IMR-90 (cell line): Measurements from ENCODE around the gene IQSEC1. TPM values are rescaled to one million over a fixed set of nuclear protein-coding genes. Genes with fewer than 3 reads are reported as not detected.

Experiments used
- ATAC-seq: fragments of 200-7000 bp; cut with Tn5 transposase; 2 replicates; pipeline ENCODE4 v1.9.1; 2020; ENCODE audit warnings: low read depth, mild to moderate bottlenecking, moderate library complexity
- BruUV-seq: library from RNA; stranded (reverse); fragments of 400-500 nt; replicated peaks from 2 replicates; lab custom pipeline; 2021; lab: Mats Ljungman, UMichigan
- CTCF ChIA-PET: fragments of 300-600 bp; formaldehyde crosslinking; extraction: SDS; loops from one replicate; lab custom pipeline; 2021; ENCODE audit warnings: antibody characterized with exemption; lab: Yijun Ruan, JAX
- POLR2A ChIA-PET: fragments of 300-600 bp; sonication (Branson Sonifier 250); formaldehyde crosslinking; loops from one replicate; lab custom pipeline; 2022; ENCODE audit warnings: antibody characterized with exemption; ENCODE audit not compliant: unreplicated experiment; lab: Charles Lee
- DNase-seq: peaks from one replicate; pipeline ENCODE4 v3.0.0; 2013
- H2AFZ ChIP-seq: replicated peaks from 2 replicates; pipeline ENCODE3; 2013; ENCODE audit warnings: low read length, mild to moderate bottlenecking; ENCODE audit not compliant: poor library complexity
- H2AK5ac ChIP-seq: 2 replicates; pipeline ENCODE4 v1.6.1; 2013; ENCODE audit warnings: low read depth, low read length, inconsistent platforms
- H2AK9ac ChIP-seq: replicated peaks from 2 replicates; pipeline ENCODE3; 2013; ENCODE audit warnings: mild to moderate bottlenecking, low read depth, low read length, moderate library complexity; ENCODE audit not compliant: poor library complexity
- H2BK120ac ChIP-seq: 2 replicates; pipeline ENCODE4 v1.6.1; 2013; ENCODE audit warnings: low read depth, low read length, inconsistent platforms
- H2BK15ac ChIP-seq: 3 replicates; pipeline ENCODE4 v1.6.1; 2013; ENCODE audit warnings: low read depth, low read length, inconsistent platforms
- H2BK20ac ChIP-seq: 2 replicates; pipeline ENCODE4 v1.6.1; 2013; ENCODE audit warnings: low read depth, mild to moderate bottlenecking, inconsistent platforms, low read length, moderate library complexity
- H2BK5ac ChIP-seq: 2 replicates; pipeline ENCODE4 v1.6.1; 2013; ENCODE audit warnings: mild to moderate bottlenecking, low read depth, low read length, inconsistent platforms; ENCODE audit not compliant: poor library complexity, severe bottlenecking
- H3K14ac ChIP-seq: replicated peaks from 2 replicates; pipeline ENCODE4 v1.6.1; 2013; ENCODE audit warnings: low read depth, low read length, inconsistent platforms
- H3K18ac ChIP-seq: 2 replicates; pipeline ENCODE4 v1.6.1; 2013; ENCODE audit warnings: low read depth, low read length, control low read depth
- H3K23ac ChIP-seq: 2 replicates; pipeline ENCODE4 v1.6.1; 2013; ENCODE audit warnings: low read depth, low read length, inconsistent platforms
- H3K27ac ChIP-seq: 2 replicates; pipeline ENCODE4 v1.5.1; 2013; ENCODE audit warnings: mild to moderate bottlenecking, control low read depth, low read length; ENCODE audit not compliant: insufficient read depth
- H3K27me3 ChIP-seq: 2 replicates; pipeline ENCODE4 v1.6.1; 2013; ENCODE audit warnings: low read length; ENCODE audit not compliant: control insufficient read depth, insufficient read depth
- H3K36me3 ChIP-seq: 2 replicates; pipeline ENCODE4 v1.6.1; 2013; ENCODE audit warnings: low read length, mixed read lengths; ENCODE audit not compliant: control insufficient read depth, insufficient read depth
- H3K4ac ChIP-seq: 2 replicates; pipeline ENCODE4 v1.6.1; 2013; ENCODE audit warnings: low read depth, low read length, inconsistent platforms
- H3K4me1 ChIP-seq: 2 replicates; pipeline ENCODE4 v1.6.1; 2013; ENCODE audit warnings: low read length, mixed read lengths; ENCODE audit not compliant: control insufficient read depth, insufficient read depth
- H3K4me2 ChIP-seq: 2 replicates; pipeline ENCODE4 v1.6.1; 2013; ENCODE audit warnings: low read depth, mild to moderate bottlenecking, control low read depth, low read length, moderate library complexity
- H3K4me3 ChIP-seq: 2 replicates; pipeline ENCODE4 v1.5.1; 2013; ENCODE audit warnings: low read depth, mild to moderate bottlenecking, control low read depth, low read length, moderate library complexity; ENCODE audit not compliant: insufficient read depth
- H3K56ac ChIP-seq: 2 replicates; pipeline ENCODE4 v1.6.1; 2013; ENCODE audit warnings: low read length, inconsistent platforms; ENCODE audit not compliant: insufficient read depth; ENCODE audit errors: extremely low read depth
- H3K79me1 ChIP-seq, 2 experiments: 2 replicates each; pipeline ENCODE4 v1.6.1; 2013; ENCODE audit warnings: low read length in 2 of 2, inconsistent platforms in 1 of 2, low read depth in 1 of 2
- H3K9ac ChIP-seq: 2 replicates; pipeline ENCODE4 v1.6.1; 2013; ENCODE audit warnings: low read depth, low read length, control low read depth
- H3K9me1 ChIP-seq: 2 replicates; pipeline ENCODE4 v1.6.1; 2013; ENCODE audit warnings: low read length, inconsistent platforms; ENCODE audit not compliant: insufficient read depth
- H3K9me3 ChIP-seq: 2 replicates; pipeline ENCODE4 v1.6.1; 2013; ENCODE audit warnings: low read length; ENCODE audit not compliant: control insufficient read depth, insufficient read depth
- H4K20me1 ChIP-seq: 2 replicates; pipeline ENCODE4 v1.6.1; 2013; ENCODE audit warnings: low read length, inconsistent platforms; ENCODE audit not compliant: insufficient read depth
- H4K5ac ChIP-seq: 2 replicates; pipeline ENCODE4 v1.6.1; 2013; ENCODE audit warnings: mild to moderate bottlenecking, low read depth, low read length, control low read depth
- H4K8ac ChIP-seq, 2 experiments: 2 replicates each; pipeline ENCODE4 v1.6.1; 2013; ENCODE audit warnings: low read depth in 2 of 2, low read length in 2 of 2, control low read depth in 1 of 2, inconsistent platforms in 1 of 2
- H4K91ac ChIP-seq: 2 replicates; pipeline ENCODE4 v1.6.1; 2013; ENCODE audit warnings: low read depth, low read length, inconsistent platforms; ENCODE audit not compliant: insufficient read depth
- BHLHE40 ChIP-seq: fragments of 150-350 bp; IDR thresholded peaks from 2 replicates; pipeline ENCODE4 v1.6.1; 2016; ENCODE audit warnings: mild to moderate bottlenecking, low read depth, low read length
- CEBPB ChIP-seq: IDR thresholded peaks from 2 replicates; pipeline ENCODE4 v1.6.1; 2012; ENCODE audit warnings: low read depth, low read length, improper control_type of control experiment
- CHD1 ChIP-seq: IDR thresholded peaks from 2 replicates; pipeline ENCODE4 v1.6.1; 2012; ENCODE audit warnings: low read depth, low read length, improper control_type of control experiment
- MAFK ChIP-seq: IDR thresholded peaks from 2 replicates; pipeline ENCODE4 v1.6.1; 2012; ENCODE audit warnings: low read depth, low read length, improper control_type of control experiment
- MAZ ChIP-seq: IDR thresholded peaks from 2 replicates; pipeline ENCODE4 v1.6.1; 2012; ENCODE audit warnings: low read depth, mild to moderate bottlenecking, low read length, improper control_type of control experiment, moderate library complexity, borderline replicate concordance
- NFE2L2 ChIP-seq: fragments of 150-350 bp; IDR thresholded peaks from 2 replicates; pipeline ENCODE4 v1.6.1; 2016; ENCODE audit warnings: low read depth, mild to moderate bottlenecking, low read length
- RCOR1 ChIP-seq: IDR thresholded peaks from 2 replicates; pipeline ENCODE4 v1.6.1; 2012; ENCODE audit warnings: mild to moderate bottlenecking, low read length, improper control_type of control experiment; ENCODE audit not compliant: insufficient replicate concordance
- RFX5 ChIP-seq: IDR thresholded peaks from 2 replicates; pipeline ENCODE4 v1.8.0; 2012; ENCODE audit warnings: low read depth, mild to moderate bottlenecking, low read length, moderate library complexity
- SMC3 ChIP-seq: fragments of 150-350 bp; IDR thresholded peaks from 2 replicates; pipeline ENCODE4 v1.6.1; 2016; ENCODE audit warnings: low read depth, mild to moderate bottlenecking, antibody characterized with exemption, low read length, moderate library complexity
- WGBS, 2 experiments: methylation state at CpG; one replicate each; pipeline versions ENCODE4 v1.1.5 to v1.1.7; 2013; ENCODE audit warnings: missing lambda C conversion rate in 2 of 2; ENCODE audit not compliant: insufficient read length in 1 of 2; ENCODE audit errors: extremely low coverage in 2 of 2; 5-methylcytosine and 5-hydroxymethylcytosine counted together
- dilution Hi-C: fragments of 300-500 bp; cut with HindIII; formaldehyde crosslinking; loops from one replicate; pipeline ENCODE4 v1.14.3; 2018; ENCODE audit warnings: low sequenced_read_pairs; ENCODE audit not compliant: unreplicated experiment
- in situ Hi-C: fragments of 300-500 bp; cut with MboI; formaldehyde crosslinking; loops from 3 replicates; pipeline ENCODE4 v1.14.3; 2019; ENCODE audit warnings: low sequenced_read_pairs, inconsistent platforms, mixed read lengths
- intact Hi-C: fragments of 100-400 bp; cut with micrococcal nuclease; formaldehyde crosslinking; loops from 2 replicates; pipeline ENCODE4 v1.10.0; 2022
- polyA plus RNA-seq, 3 experiments: library from polyadenylated mRNA; depleted of rRNA; stranded (reverse); fragments of >200 nt; gene quantifications; 2 replicates each; pipeline ENCODE4 v1.2.3, GENCODE V29; 2012; ENCODE audit warnings: low replicate concordance in 1 of 3
- total RNA-seq: library from RNA; depleted of rRNA; stranded (reverse); fragments of >200 nt; gene quantifications from 2 replicates; pipeline ENCODE4 v1.2.3, GENCODE V29; 2012
- TF ChIP-seq, protein P1 (sequence below): fragments of 150-350 bp; IDR thresholded peaks from 2 replicates; pipeline ENCODE4 v1.6.1; 2017; ENCODE audit warnings: mild to moderate bottlenecking, antibody characterized with exemption, low read length, low read depth
- TF ChIP-seq, protein P2 (sequence below): conservative IDR thresholded peaks from 2 replicates; pipeline ENCODE4 v1.5.1; 2012; ENCODE audit warnings: mild to moderate bottlenecking, low read depth, low read length, improper control_type of control experiment
- TF ChIP-seq, protein P3 (sequence below): fragments of 150-350 bp; IDR thresholded peaks from 2 replicates; pipeline ENCODE4 v1.6.1; 2016; ENCODE audit warnings: low read depth, mild to moderate bottlenecking, low read length, moderate library complexity, borderline replicate concordance

IQSEC1 gene
- total and polyA plus RNA-seq, 2 of the 4 experiments (the other 2 are of a cell fraction), result 5.9 to 11.9 TPM

DNA sequence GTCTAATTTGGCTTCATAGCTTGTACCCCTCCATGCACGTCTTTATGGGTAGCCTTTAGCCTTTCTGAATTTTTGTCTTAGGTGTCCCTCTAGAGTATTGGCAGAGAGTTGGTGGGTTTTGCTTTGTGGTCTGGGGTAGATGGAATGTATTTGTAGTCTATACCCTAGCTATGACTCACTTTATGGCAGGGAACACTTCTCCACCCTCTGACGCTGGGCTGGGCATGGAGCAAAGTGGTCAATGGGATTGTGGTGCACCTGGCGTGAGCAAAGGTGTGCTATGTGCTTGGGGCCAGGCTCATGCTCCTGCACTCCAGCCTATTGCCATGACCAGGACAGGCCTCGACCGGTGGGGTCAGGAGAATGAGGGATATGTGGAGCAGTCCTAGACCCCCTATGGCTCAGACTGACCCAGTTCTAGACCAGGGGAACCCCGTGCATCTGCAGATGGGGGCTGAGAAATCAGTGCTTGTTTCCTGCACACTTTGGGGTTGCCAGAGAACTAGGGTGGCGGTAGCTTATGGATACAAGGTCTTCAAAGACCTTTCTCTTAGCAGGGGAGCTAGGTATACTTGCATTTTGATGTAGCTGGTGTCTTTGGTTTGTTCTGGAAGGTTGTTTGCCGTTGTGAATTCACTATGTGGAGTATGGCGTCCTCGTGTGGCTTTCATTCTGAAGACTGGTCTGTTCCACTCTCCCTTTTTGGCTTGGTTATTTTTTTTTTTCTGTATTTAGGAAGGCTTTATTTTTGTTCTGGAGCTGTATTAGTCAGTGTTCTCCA lies 182.4 kb downstream of the IQSEC1 start (continued):
- no peak for TF ChIP-seq MAZ

DNA sequence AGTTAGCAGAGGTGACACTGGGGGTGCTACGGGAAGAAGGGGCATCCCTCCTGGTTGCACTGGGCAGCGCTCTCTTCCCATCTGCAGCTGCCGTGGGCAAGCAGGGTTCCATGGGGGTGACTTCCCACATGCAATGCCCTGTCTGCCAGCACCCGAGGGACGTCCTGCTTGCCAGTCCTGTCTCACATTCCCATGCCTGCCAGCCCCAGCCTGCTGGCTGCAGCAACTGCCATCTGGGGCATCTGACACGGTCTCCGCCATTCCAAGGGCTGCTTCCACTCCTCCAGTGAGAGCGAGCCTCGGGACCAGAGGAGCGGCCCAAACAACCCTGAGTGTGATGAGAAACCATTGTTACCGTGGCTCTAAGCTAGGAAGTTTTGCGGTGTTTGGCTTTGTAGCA lies 186.5 kb downstream of the IQSEC1 start:
- no peak overlapping the region for H2BK20ac ChIP-seq
- H2AFZ ChIP-seq, result no peak overlapping the region
- 95% methylated on average over 3 of the region's 12 CpGs; no CpG with 5 or more reads in 1 of the 2 experiments for WGBS, 2 experiments
- H3K9me3 ChIP-seq, result no peaks in the 10 kb centered on the region
- no TSS peak for BruUV-seq
- no peak overlapping the region for H3K4me2 ChIP-seq
- no peak overlapping the region for H3K27ac ChIP-seq
- no peaks in the 10 kb centered on the region for H3K79me1 ChIP-seq
- no peak overlapping the region for H3K4me3 ChIP-seq
- no peaks in the 10 kb centered on the region for H3K36me3 ChIP-seq
- ATAC-seq, result no peak
- H3K18ac ChIP-seq, result no peak overlapping the region
- peaks cover 27% of the 10 kb centered on the region for H3K27me3 ChIP-seq
- H2BK120ac ChIP-seq, result no peak overlapping the region
- H2AK5ac ChIP-seq, result no peak overlapping the region
- H3K56ac ChIP-seq, result no peak overlapping the region
- H3K9ac ChIP-seq, result no peak overlapping the region
- H4K20me1 ChIP-seq, result no peaks in the 10 kb centered on the region
- ChIA-PET POLR2A (interaction anchor here (0.6 kb wide), 1 partner anchor 52 kb away, joined by 3 read pairs; no protein-coding TSS in a partner anchor), CTCF (no interaction called here)
- in situ Hi-C loops, result loop anchor here (25.0 kb wide), 1 partner anchor 749 kb away; no protein-coding TSS in a partner anchor
- H4K5ac ChIP-seq, result no peak overlapping the region
- no peak overlapping the region for H2BK15ac ChIP-seq
- H3K14ac ChIP-seq, result no peak overlapping the region
- intact Hi-C loops, result no loop called here
- dilution Hi-C loops, result no loop called here
- no peak overlapping the region for H2BK5ac ChIP-seq
- H4K91ac ChIP-seq, result no peak overlapping the region
- no peak overlapping the region for H2AK9ac ChIP-seq
- no peak overlapping the region for H4K8ac ChIP-seq
- H3K4me1 ChIP-seq, result no peaks in the 10 kb centered on the region; the same call in 1 of the 2 replicates
- H3K9me1 ChIP-seq, result peaks cover 3% of the 10 kb centered on the region; the same call in 1 of the 2 replicates
- no peak for DNase-seq
- H3K4ac ChIP-seq, result no peak overlapping the region
- H3K23ac ChIP-seq, result no peak overlapping the region
- TF ChIP-seq MAFK (no peak), CEBPB (no peak), MAZ (no peak), SMC3 (no peak), CHD1 (no peak), NFE2L2 (no peak), RFX5 (no peak), BHLHE40 (no peak), RCOR1 (no peak)
- TF ChIP-seq, protein P1, sequence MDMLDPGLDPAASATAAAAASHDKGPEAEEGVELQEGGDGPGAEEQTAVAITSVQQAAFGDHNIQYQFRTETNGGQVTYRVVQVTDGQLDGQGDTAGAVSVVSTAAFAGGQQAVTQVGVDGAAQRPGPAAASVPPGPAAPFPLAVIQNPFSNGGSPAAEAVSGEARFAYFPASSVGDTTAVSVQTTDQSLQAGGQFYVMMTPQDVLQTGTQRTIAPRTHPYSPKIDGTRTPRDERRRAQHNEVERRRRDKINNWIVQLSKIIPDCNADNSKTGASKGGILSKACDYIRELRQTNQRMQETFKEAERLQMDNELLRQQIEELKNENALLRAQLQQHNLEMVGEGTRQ, result no peak
- TF ChIP-seq, protein P2, sequence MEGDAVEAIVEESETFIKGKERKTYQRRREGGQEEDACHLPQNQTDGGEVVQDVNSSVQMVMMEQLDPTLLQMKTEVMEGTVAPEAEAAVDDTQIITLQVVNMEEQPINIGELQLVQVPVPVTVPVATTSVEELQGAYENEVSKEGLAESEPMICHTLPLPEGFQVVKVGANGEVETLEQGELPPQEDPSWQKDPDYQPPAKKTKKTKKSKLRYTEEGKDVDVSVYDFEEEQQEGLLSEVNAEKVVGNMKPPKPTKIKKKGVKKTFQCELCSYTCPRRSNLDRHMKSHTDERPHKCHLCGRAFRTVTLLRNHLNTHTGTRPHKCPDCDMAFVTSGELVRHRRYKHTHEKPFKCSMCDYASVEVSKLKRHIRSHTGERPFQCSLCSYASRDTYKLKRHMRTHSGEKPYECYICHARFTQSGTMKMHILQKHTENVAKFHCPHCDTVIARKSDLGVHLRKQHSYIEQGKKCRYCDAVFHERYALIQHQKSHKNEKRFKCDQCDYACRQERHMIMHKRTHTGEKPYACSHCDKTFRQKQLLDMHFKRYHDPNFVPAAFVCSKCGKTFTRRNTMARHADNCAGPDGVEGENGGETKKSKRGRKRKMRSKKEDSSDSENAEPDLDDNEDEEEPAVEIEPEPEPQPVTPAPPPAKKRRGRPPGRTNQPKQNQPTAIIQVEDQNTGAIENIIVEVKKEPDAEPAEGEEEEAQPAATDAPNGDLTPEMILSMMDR, result no peak
- TF ChIP-seq, protein P3, sequence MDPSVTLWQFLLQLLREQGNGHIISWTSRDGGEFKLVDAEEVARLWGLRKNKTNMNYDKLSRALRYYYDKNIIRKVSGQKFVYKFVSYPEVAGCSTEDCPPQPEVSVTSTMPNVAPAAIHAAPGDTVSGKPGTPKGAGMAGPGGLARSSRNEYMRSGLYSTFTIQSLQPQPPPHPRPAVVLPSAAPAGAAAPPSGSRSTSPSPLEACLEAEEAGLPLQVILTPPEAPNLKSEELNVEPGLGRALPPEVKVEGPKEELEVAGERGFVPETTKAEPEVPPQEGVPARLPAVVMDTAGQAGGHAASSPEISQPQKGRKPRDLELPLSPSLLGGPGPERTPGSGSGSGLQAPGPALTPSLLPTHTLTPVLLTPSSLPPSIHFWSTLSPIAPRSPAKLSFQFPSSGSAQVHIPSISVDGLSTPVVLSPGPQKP, result no peak
